AML-193 (cell line): ENCODE measurements around the gene BTG1.
A peak's percentile ranks its signal among the peaks of the same experiment; 100 is the strongest.

Experiments
- DNase-seq, 2 experiments: peaks; one replicate each; lab custom pipeline; 2025; lab: John Stamatoyannopoulos, UW

Gene BTG1

DNA sequence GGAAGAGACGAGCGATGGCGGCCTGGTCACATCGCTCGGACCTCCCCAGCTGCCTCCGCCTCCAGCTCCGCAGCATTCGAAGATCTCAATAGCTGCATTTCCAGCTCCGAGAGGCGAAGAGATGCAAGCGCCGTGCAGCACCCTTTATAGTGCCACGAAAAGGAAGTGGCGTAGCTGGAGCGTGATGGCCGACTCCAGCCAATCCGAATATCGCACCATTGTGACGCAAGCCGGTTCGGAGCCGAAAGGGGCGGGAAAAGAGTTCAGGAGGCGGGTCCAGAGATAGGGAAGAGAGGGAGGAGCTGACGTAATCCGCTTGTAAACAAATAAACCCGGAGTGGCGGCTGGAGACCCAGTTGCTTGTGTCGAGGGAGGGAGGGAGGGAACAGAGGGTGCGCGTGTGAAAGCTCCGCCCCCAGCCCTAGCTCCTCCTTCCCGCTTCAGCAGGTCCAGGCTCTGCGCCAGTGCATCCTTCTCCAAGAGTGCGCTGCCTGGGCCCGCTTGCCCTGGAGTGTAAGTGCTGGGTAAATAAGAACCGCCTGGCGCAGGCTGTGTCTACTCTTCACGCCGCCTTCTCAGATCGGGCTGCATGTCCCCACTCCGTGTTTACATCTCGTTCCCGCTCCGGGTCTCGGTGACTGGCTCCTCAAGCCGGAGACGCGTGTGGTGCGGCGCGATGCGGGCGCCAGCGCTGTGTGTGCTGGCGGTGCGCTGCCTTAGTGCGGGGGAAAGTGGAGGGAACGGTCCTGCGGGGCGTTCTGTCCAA lies at the start of gene BTG1:
BTG1 (minus strand) TSS at position 116 of the 766 bp plus-strand sequence. CDS start 311 bp downstream, outside the sequence.
- peak; percentile 97 to 98 for DNase-seq

GRCh38 chr12:92194561-92194960 lies 48.9 kb upstream of the BTG1 start:
- no peak for DNase-seq

DNA sequence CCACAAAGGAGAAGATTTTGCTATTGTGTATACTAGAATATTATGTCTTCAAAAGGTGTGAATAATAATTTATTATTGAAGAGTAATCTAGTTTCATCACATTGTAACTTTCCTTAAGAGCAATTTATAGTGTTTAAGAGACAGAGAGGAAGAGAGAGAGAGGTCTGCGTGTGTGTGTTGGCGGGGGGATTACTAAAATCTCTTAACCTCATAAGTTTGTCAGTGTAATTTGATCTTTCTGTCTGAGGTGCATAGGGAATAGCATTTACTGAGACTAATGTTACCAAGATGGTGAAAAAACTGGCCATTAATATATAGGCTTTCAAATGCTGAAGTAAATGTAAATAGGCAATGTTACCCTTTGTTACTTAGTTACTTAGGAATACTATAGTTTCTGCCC lies 48.2 kb upstream of the BTG1 start:
- no peak for DNase-seq

DNA sequence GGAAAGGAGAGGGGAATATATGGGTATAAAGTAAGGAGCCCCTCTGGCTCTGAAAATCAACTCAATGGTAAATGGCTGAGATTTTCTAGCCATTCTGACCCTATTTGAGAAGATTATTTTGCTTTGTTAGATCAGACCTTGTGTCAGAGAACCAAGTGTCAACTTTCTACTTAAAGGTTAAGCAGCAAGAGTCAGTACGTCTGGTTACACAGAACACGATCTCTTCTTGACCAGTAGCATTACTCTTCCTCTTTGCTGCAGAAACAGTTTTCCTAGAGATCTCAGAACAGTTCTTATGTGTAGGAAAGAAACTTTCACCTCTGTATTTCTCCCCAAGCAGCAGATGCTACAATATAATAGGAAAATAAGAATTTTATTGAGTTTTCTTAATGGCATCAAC lies 47.4 kb upstream of the BTG1 start:
- no peak for DNase-seq

- DNase-seq = no peak
These were observed 46.7 kb upstream of the BTG1 start for GRCh38 chr12:92192360-92192759.

DNA sequence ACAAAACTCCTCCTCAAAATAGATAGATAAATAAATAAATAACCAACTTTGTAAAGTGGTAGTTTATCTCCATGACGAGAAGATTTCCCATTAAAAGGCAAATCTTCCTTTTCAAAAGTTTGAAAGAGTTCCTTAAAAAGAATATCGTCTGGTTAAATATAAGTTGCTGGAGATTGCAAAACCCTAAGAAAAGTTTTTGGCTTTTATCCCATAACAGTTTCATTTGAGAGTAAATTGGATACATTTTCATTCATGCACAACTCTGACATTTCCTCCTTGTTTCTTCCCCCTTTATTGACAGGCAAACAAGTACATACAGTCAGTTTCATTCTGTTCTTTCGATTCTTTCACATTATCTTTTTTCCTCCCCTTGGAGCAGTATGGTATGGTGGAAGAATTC lies 45.4 kb upstream of the BTG1 start:
- DNase-seq = peak; percentile 36 to 47

- no peak for DNase-seq
These were observed 43.0 kb upstream of the BTG1 start for GRCh38 chr12:92188517-92189188.

DNA sequence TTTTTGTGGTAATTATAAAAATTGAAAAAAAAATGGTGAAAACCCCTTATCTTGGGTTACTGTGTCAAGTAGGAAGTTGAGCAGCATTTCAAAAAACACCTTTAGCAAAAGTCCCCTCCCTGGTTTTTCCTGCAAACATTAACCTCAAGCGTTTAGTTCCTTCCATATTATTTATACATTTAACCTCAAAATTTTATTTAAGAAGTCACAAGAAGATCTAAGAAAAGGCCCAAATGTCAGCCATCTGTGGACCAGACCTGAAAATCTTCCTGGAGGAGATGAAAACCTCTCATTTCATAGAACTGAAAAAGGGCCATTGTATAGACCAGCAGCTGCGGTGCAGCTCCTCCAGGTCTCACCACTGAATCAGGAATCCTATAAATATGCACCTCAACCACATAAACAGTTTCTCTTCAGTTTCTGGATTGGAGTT lies 40.4 kb upstream of the BTG1 start:
- DNase-seq = no peak

GRCh38 chr12:92185052-92185451 lies 39.4 kb upstream of the BTG1 start:
- no peak for DNase-seq

DNA sequence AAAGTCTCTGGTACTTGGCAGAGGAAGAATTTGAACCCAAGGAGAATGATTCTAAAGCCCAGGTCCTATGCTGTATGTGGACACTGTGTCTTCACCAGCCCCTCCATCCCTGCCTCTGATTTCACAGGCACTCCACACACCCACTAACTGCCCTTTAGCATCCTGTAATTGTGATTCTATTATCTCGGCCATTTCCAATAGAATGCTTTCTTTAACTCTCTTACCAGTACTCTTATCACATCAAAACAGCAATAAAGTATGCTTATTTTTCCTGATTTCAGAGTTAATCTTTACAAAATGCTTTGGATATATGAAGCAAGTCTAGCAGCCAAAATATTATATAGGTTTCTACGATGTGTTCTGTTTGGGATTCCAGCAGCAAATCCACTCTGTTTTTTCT lies 37.9 kb upstream of the BTG1 start:
- DNase-seq = no peak

GRCh38 chr12:92178340-92178739 lies 32.7 kb upstream of the BTG1 start:
- DNase-seq = no peak

DNA sequence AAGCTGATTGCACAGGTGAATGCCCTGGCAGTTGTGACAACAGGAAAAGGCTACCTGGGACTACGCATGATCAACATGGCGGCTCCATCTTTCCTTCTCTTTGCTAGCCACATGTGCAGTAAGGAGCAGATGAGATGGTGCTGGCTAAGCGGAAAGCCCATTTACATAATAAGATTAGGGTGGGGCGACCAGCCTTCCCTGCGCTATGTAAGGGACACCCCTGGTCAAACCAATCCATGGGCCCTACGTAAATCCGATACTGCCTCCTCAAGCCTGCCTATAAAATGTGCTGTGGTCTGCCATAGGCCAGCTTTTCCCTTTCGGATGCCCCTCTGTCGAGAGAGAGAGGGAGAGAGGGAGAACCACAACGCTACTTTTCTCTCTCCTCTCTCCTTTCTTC lies 31.0 kb upstream of the BTG1 start:
- no peak for DNase-seq

DNA sequence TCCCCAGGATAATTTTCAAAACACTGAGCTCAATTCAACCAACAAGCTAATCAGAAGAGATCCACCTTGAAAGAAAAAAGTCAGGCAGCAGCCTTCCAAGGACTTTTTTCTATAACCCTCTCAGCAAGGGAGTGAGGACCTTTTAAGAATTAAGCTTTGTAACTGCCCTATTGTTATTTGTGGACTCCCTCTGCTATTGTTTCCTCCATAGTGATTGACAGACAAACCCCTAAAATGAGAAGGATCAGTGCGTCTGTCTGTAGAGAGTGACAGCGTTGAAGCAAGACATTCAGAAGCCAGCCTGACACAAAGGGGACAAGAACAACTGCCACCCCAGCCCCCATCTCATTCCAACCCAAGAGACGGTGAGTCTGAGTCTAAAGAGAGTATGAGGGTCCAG lies 30.3 kb upstream of the BTG1 start:
- no peak for DNase-seq

DNA sequence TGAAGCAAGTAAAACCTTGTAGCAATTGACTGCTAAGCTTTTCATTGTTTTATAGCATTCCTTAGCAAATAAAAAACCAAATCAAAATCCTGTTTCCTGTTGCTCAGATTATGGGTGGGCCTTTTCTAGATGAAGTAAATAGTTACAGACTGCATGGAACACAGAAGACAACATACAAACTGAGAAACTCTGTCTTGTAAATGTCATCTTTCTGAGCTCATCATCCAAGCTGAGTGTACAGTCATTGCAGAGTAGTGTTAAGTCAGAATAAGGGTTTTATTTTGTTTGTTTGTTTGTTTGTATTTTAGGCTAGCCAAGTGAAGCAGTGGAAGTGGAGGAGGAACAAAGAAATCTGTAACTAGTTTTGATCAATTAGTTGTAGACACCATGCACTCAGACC lies 24.4 kb upstream of the BTG1 start:
- DNase-seq = no peak

DNA sequence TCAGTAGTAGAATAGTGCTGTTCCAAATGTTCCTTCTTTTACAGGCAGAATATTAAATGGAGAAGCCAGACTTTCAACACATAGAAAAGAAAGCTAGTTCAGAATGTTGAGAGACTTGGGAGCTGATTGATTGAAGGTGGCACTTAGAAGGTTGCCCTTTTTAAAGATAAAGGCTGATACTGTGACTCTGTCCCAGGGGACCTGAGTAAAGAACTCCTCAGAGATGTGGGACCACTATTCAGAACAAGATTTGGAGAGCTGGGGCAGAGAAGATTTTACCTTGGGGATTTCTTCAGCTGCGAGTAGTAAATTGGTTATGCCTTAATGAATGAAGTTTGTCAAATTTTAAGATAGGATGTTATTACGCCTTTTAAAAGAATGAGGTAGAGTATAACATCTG lies 21.4 kb upstream of the BTG1 start:
- no peak for DNase-seq

DNA sequence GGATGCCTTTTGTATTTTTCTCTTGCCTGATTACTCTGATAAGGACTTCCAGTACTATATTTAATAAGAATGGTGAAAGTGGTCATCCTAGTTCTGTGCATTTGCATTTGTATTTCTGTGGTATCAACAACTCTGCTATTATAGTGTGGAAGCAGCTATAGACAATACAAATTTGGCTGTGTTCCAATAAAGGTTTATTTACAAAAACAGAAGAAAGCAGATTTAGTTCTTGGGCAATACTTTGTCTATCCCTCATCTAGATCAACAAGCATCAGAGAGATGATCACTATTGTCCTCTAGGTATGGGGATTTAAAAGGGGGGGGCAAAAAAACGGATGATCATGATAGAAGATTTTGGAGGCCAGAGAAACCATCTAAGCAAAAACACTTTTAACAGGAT lies 19.1 kb upstream of the BTG1 start:
- no peak for DNase-seq

- no peak for DNase-seq
These were observed 16.4 kb upstream of the BTG1 start for GRCh38 chr12:92162079-92162478.

- peak; percentile 42 to 50 for DNase-seq
These were observed 13.3 kb upstream of the BTG1 start for GRCh38 chr12:92158796-92159439.

DNA sequence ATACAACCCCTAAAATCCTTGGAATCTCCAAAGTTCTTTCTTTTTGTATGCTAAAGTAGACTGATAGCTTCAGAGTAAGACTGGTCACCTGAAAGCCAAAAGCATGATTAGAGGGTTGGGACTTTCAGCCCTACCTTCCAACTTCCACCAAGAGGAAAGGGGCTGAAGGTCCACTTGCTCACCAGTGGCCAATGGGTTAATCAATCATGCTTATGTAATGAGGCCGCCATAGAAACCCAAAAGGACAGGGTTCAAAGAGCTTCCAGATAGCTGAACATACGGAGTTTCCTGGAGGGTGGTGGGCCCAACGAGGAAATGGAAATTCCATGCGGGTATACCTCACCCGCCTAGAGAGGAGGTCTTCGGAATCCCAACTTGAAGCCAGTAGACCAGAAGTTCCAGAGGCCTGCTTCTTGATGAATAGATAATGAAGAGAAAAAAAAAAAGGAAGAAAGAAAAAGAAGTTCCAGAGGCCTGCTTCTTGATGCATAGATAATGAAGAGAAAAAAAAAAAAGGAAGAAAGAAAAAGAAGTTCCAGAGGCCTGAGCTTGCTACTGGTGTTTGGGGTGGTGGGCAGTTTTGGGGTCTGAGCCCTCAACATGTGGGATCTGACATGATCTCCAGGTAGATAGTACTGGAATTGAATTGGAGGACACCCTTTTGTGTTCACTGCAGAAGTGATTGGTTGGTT lies 11.2 kb upstream of the BTG1 start:
- DNase-seq = no peak

DNA sequence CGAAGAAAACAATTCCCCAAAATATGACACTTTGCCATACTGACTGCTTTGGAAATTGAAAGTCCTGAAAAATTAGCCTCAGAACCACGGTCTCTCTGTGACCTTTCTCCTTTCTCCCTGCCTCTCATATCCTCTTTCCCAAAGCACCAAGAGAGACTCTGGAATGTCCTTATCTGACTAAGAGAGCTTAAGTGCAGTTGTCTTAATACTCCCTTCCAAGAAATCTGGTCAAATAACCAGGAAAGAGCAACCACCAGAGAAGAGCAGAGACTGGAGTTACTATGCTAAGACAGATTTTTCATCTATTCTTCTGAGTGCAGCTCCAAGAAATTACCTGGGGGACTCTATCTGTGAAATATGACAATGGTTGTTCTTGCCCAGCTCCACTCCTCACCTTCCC lies 10.5 kb upstream of the BTG1 start:
- no peak for DNase-seq

DNA sequence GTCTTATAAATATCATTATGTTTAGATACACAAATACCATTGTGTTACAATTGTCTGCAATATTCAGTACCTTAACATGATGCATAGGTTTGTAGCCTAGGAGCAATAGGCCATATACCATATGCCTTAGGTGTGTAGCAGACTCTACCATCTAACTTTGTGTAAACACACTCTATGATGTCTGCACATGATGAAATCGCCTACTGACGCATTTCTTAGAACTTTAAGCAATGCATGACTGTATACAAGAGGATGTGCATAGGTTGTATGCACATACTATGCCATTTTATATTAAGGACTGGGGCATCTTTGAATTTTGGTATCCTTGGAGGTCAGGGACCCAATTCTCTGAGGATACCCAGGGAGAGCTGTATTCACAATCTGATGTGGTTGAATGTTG lies 10.1 kb upstream of the BTG1 start:
- DNase-seq = no peak

- DNase-seq = no peak
These were observed 6.3 kb upstream of the BTG1 start for GRCh38 chr12:92151916-92152315.

GRCh38 chr12:92149563-92149962 lies 3.9 kb upstream of the BTG1 start:
- DNase-seq = no peak
